ENCODE results near the gene COL4A2. TPM values are rescaled to one million over a fixed set of nuclear protein-coding genes. Genes with fewer than 3 reads are reported as not detected.
"Not testable (repeated sequence)": the region's sequence is repeated elsewhere in the genome, so short reads cannot be mapped to it uniquely, and the experiment has no call there.

The COL4A2 gene
- total RNA-seq, 2 experiments from 2014 or later, result not detected

DNA sequence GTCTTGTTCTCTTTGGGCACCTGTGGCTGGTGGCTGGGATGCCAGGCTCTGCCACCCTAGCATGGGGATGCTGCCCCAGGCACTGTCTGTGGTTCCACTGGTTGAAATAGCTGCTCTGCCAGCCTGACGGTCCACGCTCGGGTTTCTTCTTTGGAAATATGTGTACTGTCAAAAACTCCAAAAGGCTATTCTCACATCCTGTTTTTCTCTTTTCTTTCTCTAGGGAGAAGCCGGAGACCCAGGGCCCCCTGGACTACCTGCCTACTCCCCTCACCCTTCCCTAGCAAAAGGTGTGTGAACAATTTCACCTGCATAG lies 139.4 kb downstream of the COL4A2 start:
- Mint-ChIP-seq H3K27ac (no peak overlapping the region), H3K4me1 (ENCODE audit: low read depth) (no peaks in the 10 kb centered on the region), H3K4me3 (no peak overlapping the region), H3K9me3 (ENCODE audit: insufficient read depth) (no peaks in the 10 kb centered on the region), H3K27me3 (ENCODE audit: low read depth) (peaks cover 15% of the 10 kb centered on the region), H3K36me3 (ENCODE audit: low read depth) (no peaks in the 10 kb centered on the region)
- ChIA-PET CTCF (no interaction called here), POLR2A (no interaction called here)
- DNase-seq, result no peak
- ATAC-seq, result no peak

DNA sequence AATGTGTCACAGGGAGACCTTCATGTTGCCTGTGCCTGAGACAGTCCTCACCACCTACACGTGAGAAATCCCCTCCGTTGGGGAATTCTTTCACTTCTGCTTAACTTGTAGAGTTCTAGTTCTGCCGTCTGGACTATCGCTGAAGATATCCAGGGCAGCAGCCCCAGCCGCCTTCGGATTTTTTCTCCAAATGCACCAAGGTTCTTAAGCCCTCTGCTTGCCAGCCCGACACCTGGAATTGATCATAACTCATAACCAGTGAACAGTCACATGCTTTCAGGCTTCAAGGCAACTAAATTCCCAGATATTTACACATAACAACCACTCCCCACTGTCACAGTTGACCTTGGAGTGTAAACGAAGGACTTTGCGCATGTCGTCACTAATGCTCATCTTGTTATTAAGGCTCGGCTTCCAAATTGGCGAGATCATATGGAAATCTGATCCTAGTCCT lies 140.0 kb downstream of the COL4A2 start:
- POLR2A ChIA-PET, result no interaction called here
- H3K4me3 Mint-ChIP-seq, result no peak overlapping the region
- no peak for DNase-seq
- CTCF ChIA-PET, result no interaction called here
- no peak overlapping the region for H3K27ac Mint-ChIP-seq
- no peak for ATAC-seq
- H3K36me3 Mint-ChIP-seq (ENCODE audit: low read depth), result no peaks in the 10 kb centered on the region
- peaks cover 14% of the 10 kb centered on the region for H3K27me3 Mint-ChIP-seq (ENCODE audit: low read depth)
- no peaks in the 10 kb centered on the region for H3K4me1 Mint-ChIP-seq (ENCODE audit: low read depth)
- H3K9me3 Mint-ChIP-seq (ENCODE audit: insufficient read depth), result no peaks in the 10 kb centered on the region

DNA sequence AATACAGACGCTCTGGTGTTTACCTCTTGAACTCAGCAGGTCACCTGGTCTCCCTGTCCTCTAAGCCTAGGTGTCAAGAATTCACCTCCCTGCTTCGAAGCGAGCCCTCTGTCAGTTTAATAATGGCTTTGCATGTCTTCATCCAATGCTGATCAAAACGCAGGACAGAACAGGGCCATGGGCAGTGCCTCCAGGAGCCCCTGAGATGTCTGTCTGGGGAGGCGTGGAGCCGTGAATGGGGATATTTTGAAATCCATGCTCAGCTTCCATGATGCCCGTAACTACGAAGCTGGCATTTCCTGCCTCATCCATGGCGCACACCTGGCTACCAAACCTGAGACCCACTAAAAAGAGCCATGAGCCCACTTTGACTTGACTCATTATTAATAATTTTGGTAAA lies 140.7 kb downstream of the COL4A2 start:
- POLR2A ChIA-PET, result no interaction called here
- Mint-ChIP-seq H3K27me3 (ENCODE audit: low read depth) (peaks cover 11% of the 10 kb centered on the region), H3K36me3 (ENCODE audit: low read depth) (no peaks in the 10 kb centered on the region), H3K9me3 (ENCODE audit: insufficient read depth) (no peaks in the 10 kb centered on the region), H3K4me1 (ENCODE audit: low read depth) (no peaks in the 10 kb centered on the region), H3K27ac (no peak overlapping the region), H3K4me3 (no peak overlapping the region)
- DNase-seq (no peak), ATAC-seq (no peak)
- CTCF ChIA-PET, result no interaction called here

DNA sequence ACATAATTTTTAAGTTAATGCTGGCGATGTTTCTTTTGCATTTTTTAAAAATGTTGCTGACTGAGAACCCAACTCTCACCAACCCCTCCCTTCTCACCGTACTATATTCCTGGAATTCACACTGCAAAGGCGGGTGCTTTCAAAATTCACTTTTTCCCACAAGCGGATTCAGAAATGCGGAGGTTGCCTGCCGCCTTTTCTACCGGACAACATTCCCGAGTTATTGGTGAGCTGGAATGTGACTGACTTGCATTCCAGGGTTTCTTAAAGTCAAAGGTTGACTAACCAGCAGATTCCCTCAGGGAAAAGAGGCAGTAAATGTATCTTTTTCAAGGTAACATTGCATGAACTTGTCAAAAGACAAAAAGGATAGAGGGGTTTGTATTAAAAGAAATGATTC lies 141.1 kb downstream of the COL4A2 start:
- Mint-ChIP-seq H3K9me3 (ENCODE audit: insufficient read depth) (no peaks in the 10 kb centered on the region), H3K36me3 (ENCODE audit: low read depth) (no peaks in the 10 kb centered on the region), H3K4me1 (ENCODE audit: low read depth) (no peaks in the 10 kb centered on the region), H3K27ac (no peak overlapping the region), H3K4me3 (no peak overlapping the region), H3K27me3 (ENCODE audit: low read depth) (peaks cover 11% of the 10 kb centered on the region)
- POLR2A ChIA-PET, result no interaction called here
- DNase-seq (no peak), ATAC-seq (no peak)
- CTCF ChIA-PET, result no interaction called here

DNA sequence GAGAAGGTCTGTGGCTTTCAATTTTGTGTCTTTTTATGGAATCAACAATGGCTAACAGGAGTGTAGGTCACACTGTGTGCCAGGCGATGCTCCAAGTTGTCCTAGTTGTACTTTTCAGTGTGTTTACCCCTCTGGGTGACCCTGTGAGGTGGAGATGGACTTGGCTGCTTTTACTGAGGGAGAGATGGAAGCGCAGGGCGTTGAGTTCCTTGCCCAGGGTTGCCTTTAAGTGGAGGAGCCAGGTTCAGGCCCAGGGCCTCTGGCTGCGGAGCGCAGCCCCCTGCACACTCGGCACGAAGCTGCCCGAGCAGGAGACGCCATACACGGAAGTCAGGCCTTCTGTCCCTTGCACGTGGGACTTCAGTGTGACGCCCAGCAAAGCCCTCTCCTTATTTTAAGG lies 141.6 kb downstream of the COL4A2 start:
- H3K27me3 Mint-ChIP-seq (ENCODE audit: low read depth), result peaks cover 13% of the 10 kb centered on the region
- no peak overlapping the region for H3K4me3 Mint-ChIP-seq
- ChIA-PET CTCF (no interaction called here), POLR2A (no interaction called here)
- H3K27ac Mint-ChIP-seq, result no peak overlapping the region
- no peaks in the 10 kb centered on the region for H3K36me3 Mint-ChIP-seq (ENCODE audit: low read depth)
- ATAC-seq, result no peak
- H3K9me3 Mint-ChIP-seq (ENCODE audit: insufficient read depth), result no peaks in the 10 kb centered on the region
- H3K4me1 Mint-ChIP-seq (ENCODE audit: low read depth), result no peaks in the 10 kb centered on the region
- DNase-seq, result no peak

DNA sequence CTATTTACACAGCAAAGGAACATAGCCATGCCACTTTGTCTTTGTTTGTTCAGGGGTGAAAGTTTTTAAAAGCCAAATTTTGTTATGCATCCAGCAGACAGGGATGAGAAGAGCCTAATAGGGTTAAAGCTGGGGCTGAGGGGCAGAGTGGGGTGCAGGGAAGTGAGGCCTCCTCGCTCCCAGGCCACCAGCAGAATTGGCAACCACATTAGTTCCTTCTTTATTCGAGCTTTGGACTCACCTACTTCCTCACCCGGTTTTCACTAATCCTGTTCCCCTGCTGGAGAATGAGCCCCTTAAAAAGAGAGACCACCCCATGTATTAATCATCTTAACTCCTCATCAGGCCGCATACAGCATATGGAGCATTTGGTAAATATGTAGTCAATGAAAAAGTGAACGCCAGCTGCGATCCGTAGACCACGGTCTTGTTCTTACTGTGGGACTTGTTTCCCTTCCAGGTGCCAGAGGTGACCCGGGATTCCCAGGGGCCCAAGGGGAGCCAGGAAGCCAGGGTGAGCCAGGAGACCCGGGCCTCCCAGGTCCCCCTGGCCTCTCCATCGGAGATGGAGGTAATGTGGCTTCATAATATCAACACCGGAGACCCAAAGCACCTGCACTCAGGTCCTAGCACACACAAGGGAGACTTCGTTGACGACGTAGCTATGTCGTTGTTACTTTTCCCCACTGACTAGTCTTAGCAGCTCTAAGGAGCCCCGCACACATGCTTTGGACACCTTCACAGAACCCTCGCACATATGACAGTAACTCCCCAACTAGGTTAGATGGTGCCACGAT lies 142.3 kb downstream of the COL4A2 start:
- POLR2A ChIA-PET, result no interaction called here
- peaks cover 11% of the 10 kb centered on the region for H3K27me3 Mint-ChIP-seq (ENCODE audit: low read depth)
- H3K4me3 Mint-ChIP-seq, result no peak overlapping the region
- CTCF ChIA-PET, result no interaction called here
- no peak overlapping the region for H3K27ac Mint-ChIP-seq
- no peaks in the 10 kb centered on the region for H3K36me3 Mint-ChIP-seq (ENCODE audit: low read depth)
- DNase-seq, result no peak
- H3K4me1 Mint-ChIP-seq (ENCODE audit: low read depth), result no peaks in the 10 kb centered on the region
- no peak for ATAC-seq
- H3K9me3 Mint-ChIP-seq (ENCODE audit: insufficient read depth), result no peaks in the 10 kb centered on the region

DNA sequence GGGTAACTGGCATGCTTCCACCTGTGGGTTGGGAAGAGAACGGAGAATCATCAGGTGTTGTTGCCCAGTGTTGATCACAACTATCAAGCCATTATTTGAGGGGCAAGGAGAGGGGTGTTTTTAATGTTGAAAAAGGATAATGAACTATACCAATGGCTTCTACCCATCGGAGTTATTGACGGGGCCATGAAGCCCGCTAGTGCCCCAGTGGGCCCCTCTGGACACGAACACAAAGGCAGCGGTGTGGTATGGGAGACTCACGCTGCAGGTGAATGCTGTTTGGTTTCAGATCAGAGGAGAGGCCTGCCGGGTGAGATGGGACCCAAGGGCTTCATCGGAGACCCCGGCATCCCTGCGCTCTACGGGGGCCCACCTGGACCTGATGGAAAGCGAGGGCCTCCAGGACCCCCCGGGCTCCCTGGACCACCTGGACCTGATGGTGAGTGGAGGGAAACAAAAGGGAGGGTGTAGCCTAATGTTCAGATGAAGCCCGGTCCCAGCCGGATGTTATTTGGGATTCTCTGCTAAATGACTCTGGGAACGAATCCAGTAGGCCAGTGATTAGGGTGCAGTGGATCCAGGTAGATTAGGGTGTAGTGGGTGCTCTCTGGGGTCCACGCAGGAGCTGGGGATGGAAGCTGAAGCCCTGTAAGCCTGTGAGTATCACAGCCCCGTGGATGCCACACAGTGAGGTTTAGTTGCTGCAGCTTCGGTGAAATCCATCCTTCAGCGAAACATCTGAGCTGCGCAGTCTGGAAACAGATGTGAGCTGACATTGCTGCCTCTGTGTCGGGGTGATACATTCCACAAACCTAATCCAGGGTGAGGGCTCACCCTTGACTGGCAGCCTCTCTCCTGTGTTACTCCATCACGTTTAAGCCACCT lies 143.2 kb downstream of the COL4A2 start:
- H3K27ac Mint-ChIP-seq, result no peak overlapping the region
- no peaks in the 10 kb centered on the region for H3K36me3 Mint-ChIP-seq (ENCODE audit: low read depth)
- H3K27me3 Mint-ChIP-seq (ENCODE audit: low read depth), result peaks cover 9% of the 10 kb centered on the region
- ChIA-PET CTCF (no interaction called here), POLR2A (no interaction called here)
- H3K9me3 Mint-ChIP-seq (ENCODE audit: insufficient read depth), result no peaks in the 10 kb centered on the region
- DNase-seq, result no peak
- no peak overlapping the region for H3K4me3 Mint-ChIP-seq
- no peak for ATAC-seq
- no peaks in the 10 kb centered on the region for H3K4me1 Mint-ChIP-seq (ENCODE audit: low read depth)

DNA sequence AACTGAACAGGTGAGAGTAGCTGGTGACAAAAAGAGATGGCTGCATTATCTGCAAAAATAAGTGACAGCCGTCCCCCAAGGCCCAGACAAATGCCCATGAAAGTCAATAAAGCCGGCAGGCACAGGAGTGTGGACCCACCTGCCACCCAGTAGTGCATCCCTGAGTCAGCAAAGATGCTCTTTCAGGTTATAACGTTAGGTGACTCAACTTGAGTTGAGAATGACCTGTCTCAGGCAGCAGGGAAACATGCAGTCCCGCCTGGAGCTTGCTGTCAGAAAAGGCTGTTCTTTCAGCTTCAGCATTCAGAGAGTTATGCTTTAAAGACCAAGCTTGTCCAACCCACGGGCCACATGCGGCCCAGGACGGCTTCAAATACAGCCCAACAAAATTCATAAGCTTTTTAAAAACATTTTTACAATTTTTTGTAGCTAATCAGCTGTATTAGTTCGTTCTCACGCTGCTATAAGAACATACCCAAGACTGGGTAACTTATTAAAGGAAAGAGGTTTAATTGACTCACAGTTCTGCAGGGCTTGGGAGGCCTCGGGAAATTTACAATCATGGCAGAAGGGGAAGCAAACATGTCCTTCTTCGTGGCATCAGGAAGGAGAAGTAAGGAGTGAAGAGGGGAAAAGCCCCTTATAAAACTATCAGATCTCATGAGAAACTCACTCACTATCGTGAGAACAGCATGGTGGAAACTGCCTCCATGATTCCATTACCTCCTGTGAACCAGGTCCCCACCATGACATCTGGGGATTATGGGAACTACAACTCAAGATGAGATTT lies 144.1 kb downstream of the COL4A2 start:
- no peak overlapping the region for H3K4me3 Mint-ChIP-seq
- CTCF ChIA-PET, result no interaction called here
- H3K27me3 Mint-ChIP-seq (ENCODE audit: low read depth), result peaks cover 7% of the 10 kb centered on the region
- no peaks in the 10 kb centered on the region for H3K36me3 Mint-ChIP-seq (ENCODE audit: low read depth)
- H3K4me1 Mint-ChIP-seq (ENCODE audit: low read depth), result peaks cover 3% of the 10 kb centered on the region
- POLR2A ChIA-PET, result no interaction called here
- H3K9me3 Mint-ChIP-seq (ENCODE audit: insufficient read depth), result no peaks in the 10 kb centered on the region
- no peak overlapping the region for H3K27ac Mint-ChIP-seq
- ATAC-seq (no peak), DNase-seq (no peak)

DNA sequence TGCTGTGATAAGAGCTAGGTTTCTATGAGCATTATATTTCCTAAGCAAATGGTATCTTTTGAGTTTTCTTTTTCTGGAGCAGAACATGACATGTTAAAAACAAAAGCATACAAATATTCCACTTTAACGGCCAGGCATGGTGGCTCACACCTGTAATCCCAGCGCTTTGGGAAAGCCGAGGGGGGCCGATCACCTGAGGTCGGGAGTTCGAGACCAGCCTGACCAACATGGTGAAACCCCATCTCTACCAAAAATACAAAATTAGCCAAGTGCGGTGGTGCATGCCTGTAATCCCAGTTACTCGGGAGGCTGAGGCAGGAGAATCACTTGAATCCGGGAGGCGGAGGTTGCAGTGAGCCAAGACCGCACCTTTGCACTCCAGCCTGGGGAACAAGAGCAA lies 146.0 kb downstream of the COL4A2 start:
- H3K9me3 Mint-ChIP-seq (ENCODE audit: insufficient read depth); DNase-seq; ATAC-seq; CTCF ChIA-PET; POLR2A ChIA-PET; H3K4me3 Mint-ChIP-seq; H3K27ac Mint-ChIP-seq; H3K4me1 Mint-ChIP-seq (ENCODE audit: low read depth); H3K36me3 Mint-ChIP-seq (ENCODE audit: low read depth): not testable (repeated sequence)
- H3K27me3 Mint-ChIP-seq (ENCODE audit: low read depth), result peaks cover 10% of the 10 kb centered on the region

DNA sequence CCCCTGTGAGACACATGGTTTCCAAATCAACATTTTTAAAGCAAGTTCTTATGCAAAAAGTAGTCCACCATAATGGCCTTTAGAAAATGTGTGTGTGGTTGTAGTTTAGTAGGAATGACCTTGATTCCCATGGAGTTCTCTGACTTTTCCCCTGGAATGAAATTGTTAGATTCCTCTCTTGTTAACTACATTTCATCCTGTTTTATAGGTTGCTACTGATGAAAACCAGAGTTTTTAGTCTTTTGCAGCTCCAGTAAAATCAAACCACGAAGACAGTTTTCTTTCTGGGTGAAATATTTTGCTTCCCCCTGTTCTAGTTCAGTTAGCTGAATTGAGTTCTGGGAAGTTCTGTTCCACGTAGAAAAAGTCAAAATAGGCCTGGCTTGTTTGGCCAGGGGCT lies 146.7 kb downstream of the COL4A2 start:
- peaks cover 10% of the 10 kb centered on the region for H3K27me3 Mint-ChIP-seq (ENCODE audit: low read depth)
- CTCF ChIA-PET, result no interaction called here
- POLR2A ChIA-PET, result no interaction called here
- DNase-seq (no peak), ATAC-seq (no peak)
- no peaks in the 10 kb centered on the region for H3K9me3 Mint-ChIP-seq (ENCODE audit: insufficient read depth)
- no peaks in the 10 kb centered on the region for H3K36me3 Mint-ChIP-seq (ENCODE audit: low read depth)
- peaks cover 4% of the 10 kb centered on the region for H3K4me1 Mint-ChIP-seq (ENCODE audit: low read depth)
- no peak overlapping the region for H3K27ac Mint-ChIP-seq
- H3K4me3 Mint-ChIP-seq, result no peak overlapping the region

DNA sequence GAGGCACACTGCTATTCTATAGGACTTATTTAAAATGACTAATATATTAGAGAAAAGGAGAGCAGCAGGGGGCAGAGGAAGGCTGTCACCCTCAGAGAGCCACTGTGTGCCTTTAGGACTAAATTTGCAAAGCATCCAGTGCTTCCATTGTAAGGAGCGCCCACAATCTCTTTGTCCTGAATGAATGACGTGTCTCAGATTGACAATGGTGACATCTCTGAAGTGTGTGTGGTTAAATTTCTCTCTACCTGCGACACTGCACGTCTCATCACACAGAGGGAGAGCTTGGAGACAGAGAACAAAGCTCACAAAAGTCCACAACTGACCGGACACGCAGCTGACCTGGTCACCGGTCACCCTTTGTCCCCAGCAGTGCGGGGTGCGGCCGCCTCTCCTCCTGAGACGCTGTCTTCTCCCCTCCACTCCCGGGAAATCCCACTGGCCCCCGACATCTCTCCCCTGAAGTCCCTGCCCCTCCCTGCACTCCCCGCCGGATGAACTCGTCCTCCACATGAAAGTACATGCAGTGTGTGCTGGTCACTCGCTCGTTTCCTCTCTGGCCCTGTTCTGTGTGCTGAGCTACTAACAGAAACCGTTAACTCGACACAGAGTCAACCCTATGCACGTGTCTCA lies 147.3 kb downstream of the COL4A2 start:
- no peaks in the 10 kb centered on the region for H3K36me3 Mint-ChIP-seq (ENCODE audit: low read depth)
- H3K4me3 Mint-ChIP-seq, result no peak overlapping the region
- DNase-seq (no peak), ATAC-seq (no peak)
- ChIA-PET CTCF (interaction anchor here (0.7 to 1.5 kb wide), 2 partner anchors 10 to 27 kb away, joined by 3 to 5 read pairs; no protein-coding TSS in a partner anchor), POLR2A (no interaction called here)
- H3K27ac Mint-ChIP-seq, result no peak overlapping the region
- H3K27me3 Mint-ChIP-seq (ENCODE audit: low read depth), result peaks cover 10% of the 10 kb centered on the region
- no peaks in the 10 kb centered on the region for H3K9me3 Mint-ChIP-seq (ENCODE audit: insufficient read depth)
- H3K4me1 Mint-ChIP-seq (ENCODE audit: low read depth), result peaks cover 4% of the 10 kb centered on the region

Measured in activated CD8-positive, alpha-beta T cell treated with anti-CD3 and anti-CD28 coated beads, Interleukin-2, amount 10 ng/mL, durations not matched to agents 7 days and 5 days (primary cell).